Ammon's horn (tissue), 1 donor: ENCODE results near the gene NKX2-2.
"Not testable (repeated sequence)": the region's sequence is repeated elsewhere in the genome, so short reads cannot be mapped to it uniquely, and the experiment has no call there.

Experiments used
- DNase-seq: peaks from one replicate; pipeline ENCODE4 v3.0.0-alpha.2; 2016; ENCODE audit warnings: low spot score

NKX2-2 gene

GRCh38 chr20:21508230-21509078, 5.4 kb downstream of the NKX2-2 start:
- DNase-seq = peak; percentile 94

- DNase-seq = no peak
These were observed 6.2 kb downstream of the NKX2-2 start for GRCh38 chr20:21507400-21508229.

GRCh38 chr20:21505810-21506530, 7.9 kb downstream of the NKX2-2 start:
- peak; percentile 48 for DNase-seq

GRCh38 chr20:21505161-21505809, 8.6 kb downstream of the NKX2-2 start:
- DNase-seq = peak; percentile 65

- DNase-seq = no peak
These were observed 9.5 kb downstream of the NKX2-2 start for GRCh38 chr20:21504323-21504722.

- peak; percentile 65 for DNase-seq
These were observed 10.5 kb downstream of the NKX2-2 start for GRCh38 chr20:21503345-21503744.

- DNase-seq = no peak
These were observed 12.7 kb downstream of the NKX2-2 start for GRCh38 chr20:21501184-21501583.

- DNase-seq = no peak
These were observed 13.3 kb downstream of the NKX2-2 start for GRCh38 chr20:21500599-21500998.

- no peak for DNase-seq
These were observed 14.2 kb downstream of the NKX2-2 start for GRCh38 chr20:21499641-21500040.

- DNase-seq = no peak
These were observed 15.2 kb downstream of the NKX2-2 start for GRCh38 chr20:21498635-21499034.

- DNase-seq = no peak
These were observed 15.7 kb downstream of the NKX2-2 start for GRCh38 chr20:21498195-21498594.

- no peak for DNase-seq
These were observed 17.4 kb downstream of the NKX2-2 start for GRCh38 chr20:21496452-21496851.

- no peak for DNase-seq
These were observed 20.8 kb downstream of the NKX2-2 start for GRCh38 chr20:21493049-21493448.

GRCh38 chr20:21490105-21490504, 23.8 kb downstream of the NKX2-2 start:
- DNase-seq = no peak

GRCh38 chr20:21480144-21480543, 33.7 kb downstream of the NKX2-2 start:
- not testable (repeated sequence) for DNase-seq

GRCh38 chr20:21465799-21466198, 48.1 kb downstream of the NKX2-2 start:
- DNase-seq = no peak

GRCh38 chr20:21464916-21465315, 48.9 kb downstream of the NKX2-2 start:
- no peak for DNase-seq
